Activated naive CD4-positive, alpha-beta T cell treated with anti-CD3 and anti-CD28 coated beads, Interleukin-2, amount 50 U/mL, for 24 hours (primary cell): ENCODE measurements around the gene KIRREL3.

Source experiments
- H3K27ac Mint-ChIP-seq: one replicate; pipeline ENCODE4 v1.8.0; 2021; ENCODE audit warnings: mild to moderate bottlenecking, mixed read lengths
- H3K27me3 Mint-ChIP-seq: one replicate; pipeline ENCODE4 v1.8.0; 2021; ENCODE audit warnings: mixed read lengths
- H3K36me3 Mint-ChIP-seq: one replicate; pipeline ENCODE4 v1.8.0; 2021; ENCODE audit warnings: mixed read lengths
- H3K4me1 Mint-ChIP-seq: one replicate; pipeline ENCODE4 v1.8.0; 2021; ENCODE audit warnings: mixed read lengths
- H3K4me3 Mint-ChIP-seq: one replicate; pipeline ENCODE4 v1.8.0; 2021; ENCODE audit warnings: mild to moderate bottlenecking, mixed read lengths
- H3K9me3 Mint-ChIP-seq: one replicate; pipeline ENCODE4 v1.8.0; 2021; ENCODE audit warnings: mixed read lengths

The KIRREL3 gene

DNA sequence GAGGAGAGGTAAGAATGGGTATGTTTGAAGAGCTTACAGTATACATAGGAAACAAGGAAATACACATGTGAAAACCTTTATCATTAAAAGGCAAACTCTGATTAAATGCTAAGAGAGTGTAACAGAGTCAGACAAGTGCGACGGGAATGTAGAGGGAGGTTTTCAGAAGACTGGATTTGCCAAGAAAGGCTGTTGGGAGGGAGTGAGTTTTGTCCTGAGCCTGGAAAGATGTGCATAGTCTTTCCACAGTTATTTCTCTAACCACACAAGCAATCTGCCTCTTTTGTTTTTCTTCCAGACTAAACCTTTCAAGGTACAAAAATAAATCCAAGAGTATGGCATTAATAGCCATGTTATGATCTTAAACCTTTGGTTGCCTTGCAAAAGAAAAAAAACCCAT is 170.9 kb downstream of the KIRREL3 start:
- Mint-ChIP-seq H3K9me3 (no peaks in the 10 kb centered on the region), H3K4me1 (no peaks in the 10 kb centered on the region), H3K4me3 (no peak overlapping the region), H3K27me3 (peaks cover 2% of the 10 kb centered on the region), H3K36me3 (no peaks in the 10 kb centered on the region), H3K27ac (no peak overlapping the region)

DNA sequence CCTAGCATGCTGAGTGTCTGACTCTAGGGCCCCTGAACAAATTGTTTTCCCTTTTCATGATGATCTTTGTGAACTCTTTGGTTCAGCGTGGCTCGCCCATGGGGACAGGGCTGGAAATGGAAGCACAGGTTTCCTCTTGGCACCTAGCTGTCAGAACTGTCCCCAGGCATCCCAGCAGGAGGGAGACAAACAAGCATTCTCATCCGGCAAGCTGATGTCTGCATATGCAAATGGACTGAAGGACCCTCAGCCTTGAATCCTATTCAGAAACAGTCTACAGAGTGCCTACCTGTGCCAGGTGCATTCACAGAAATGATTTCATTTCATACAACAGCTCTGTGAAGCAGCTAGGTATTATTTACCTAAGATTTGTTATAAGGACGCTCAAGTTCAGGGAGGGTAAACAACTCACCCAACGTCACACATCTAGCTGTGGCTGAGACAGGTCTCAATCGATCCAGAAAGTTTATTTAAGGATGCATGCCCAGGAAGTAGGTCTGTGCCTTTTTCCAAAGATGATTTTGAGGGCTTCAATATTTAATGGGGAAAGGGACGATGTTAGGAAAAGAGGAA is 176.4 kb downstream of the KIRREL3 start:
- H3K4me1 Mint-ChIP-seq, result no peaks in the 10 kb centered on the region
- no peaks in the 10 kb centered on the region for H3K36me3 Mint-ChIP-seq
- H3K27ac Mint-ChIP-seq, result no peak overlapping the region
- H3K9me3 Mint-ChIP-seq, result no peaks in the 10 kb centered on the region
- peaks cover 6% of the 10 kb centered on the region for H3K27me3 Mint-ChIP-seq
- no peak overlapping the region for H3K4me3 Mint-ChIP-seq

DNA sequence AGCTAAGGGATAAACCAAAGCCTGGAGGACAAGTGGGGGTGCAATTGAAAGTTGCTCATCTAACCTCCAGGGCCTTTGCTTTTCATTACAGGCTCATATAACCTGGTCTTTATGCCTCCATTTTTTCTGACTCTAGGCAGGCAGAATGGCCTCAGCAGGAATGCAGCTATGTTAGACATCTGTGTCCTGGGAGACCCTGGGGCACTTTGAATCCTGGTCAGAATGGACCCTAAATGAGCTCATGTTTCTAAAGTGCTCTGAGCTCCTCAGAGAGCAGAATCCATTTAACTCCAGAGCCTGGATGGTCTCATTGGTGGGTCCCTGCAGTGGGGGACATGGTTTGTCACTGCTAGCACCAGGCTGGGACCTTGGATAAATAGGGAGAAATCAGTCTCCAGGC is 177.3 kb downstream of the KIRREL3 start:
- H3K27ac Mint-ChIP-seq, result no peak overlapping the region
- no peaks in the 10 kb centered on the region for H3K4me1 Mint-ChIP-seq
- H3K27me3 Mint-ChIP-seq, result peaks cover 6% of the 10 kb centered on the region
- H3K36me3 Mint-ChIP-seq, result no peaks in the 10 kb centered on the region
- H3K9me3 Mint-ChIP-seq, result no peaks in the 10 kb centered on the region
- H3K4me3 Mint-ChIP-seq, result no peak overlapping the region

DNA sequence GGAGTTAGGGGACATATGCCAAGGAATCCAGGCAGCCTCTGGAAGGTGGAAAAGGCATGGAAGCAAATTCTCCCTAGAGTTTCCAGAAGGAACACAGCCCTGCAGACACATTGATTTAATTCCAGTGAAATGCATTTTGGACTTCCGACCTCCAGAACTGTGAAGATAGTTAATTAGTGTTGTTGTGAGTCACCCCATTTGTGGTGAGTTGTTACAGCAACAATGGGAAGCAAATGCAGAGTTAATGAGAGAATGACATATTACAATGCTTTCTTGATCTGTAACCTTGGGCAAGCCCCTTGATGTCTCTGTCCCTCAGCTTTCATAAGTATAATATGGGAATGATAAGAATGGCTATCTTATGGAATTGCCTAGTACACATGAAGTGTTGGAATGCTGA is 178.7 kb downstream of the KIRREL3 start:
- Mint-ChIP-seq H3K9me3 (no peaks in the 10 kb centered on the region), H3K4me3 (no peak overlapping the region), H3K4me1 (no peaks in the 10 kb centered on the region), H3K36me3 (no peaks in the 10 kb centered on the region), H3K27ac (no peak overlapping the region), H3K27me3 (peaks cover 6% of the 10 kb centered on the region)

GRCh38 chr11:126819194-126819593 is 181.4 kb downstream of the KIRREL3 start:
- no peaks in the 10 kb centered on the region for H3K4me1 Mint-ChIP-seq
- no peaks in the 10 kb centered on the region for H3K9me3 Mint-ChIP-seq
- peaks cover 8% of the 10 kb centered on the region for H3K27me3 Mint-ChIP-seq
- no peak overlapping the region for H3K27ac Mint-ChIP-seq
- no peaks in the 10 kb centered on the region for H3K36me3 Mint-ChIP-seq
- no peak overlapping the region for H3K4me3 Mint-ChIP-seq

- Mint-ChIP-seq H3K36me3 (no peaks in the 10 kb centered on the region), H3K9me3 (no peaks in the 10 kb centered on the region), H3K27ac (no peak overlapping the region), H3K4me3 (no peak overlapping the region), H3K27me3 (peaks cover 8% of the 10 kb centered on the region), H3K4me1 (no peaks in the 10 kb centered on the region)
Measured at GRCh38 chr11:126817523-126818450, 182.8 kb downstream of the KIRREL3 start.

DNA sequence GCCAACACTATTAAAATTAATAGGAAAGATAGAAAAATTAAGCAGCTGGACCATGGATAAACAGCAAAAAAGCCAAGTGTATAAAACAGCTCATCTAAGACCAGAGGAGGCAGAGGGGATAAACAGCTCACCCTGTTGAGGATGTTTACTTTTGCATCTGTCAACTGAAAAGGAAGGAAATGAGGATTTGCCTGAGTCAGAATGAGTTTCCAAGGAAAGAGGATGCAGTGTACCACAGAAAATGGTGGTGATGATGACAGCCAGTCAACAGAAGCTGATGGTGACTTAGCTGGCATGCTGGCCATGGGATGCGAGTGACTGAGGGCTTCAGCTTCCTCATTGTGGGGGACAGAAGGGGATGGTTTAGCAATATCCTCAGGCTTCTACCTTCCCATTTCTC is 183.5 kb downstream of the KIRREL3 start:
- Mint-ChIP-seq H3K36me3 (no peaks in the 10 kb centered on the region), H3K4me3 (no peak overlapping the region), H3K27ac (no peak overlapping the region), H3K4me1 (no peaks in the 10 kb centered on the region), H3K27me3 (peaks cover 8% of the 10 kb centered on the region), H3K9me3 (no peaks in the 10 kb centered on the region)

GRCh38 chr11:126816645-126817044 is 183.9 kb downstream of the KIRREL3 start:
- Mint-ChIP-seq H3K4me1 (no peaks in the 10 kb centered on the region), H3K27me3 (peaks cover 8% of the 10 kb centered on the region), H3K27ac (no peak overlapping the region), H3K36me3 (no peaks in the 10 kb centered on the region), H3K4me3 (no peak overlapping the region), H3K9me3 (no peaks in the 10 kb centered on the region)

DNA sequence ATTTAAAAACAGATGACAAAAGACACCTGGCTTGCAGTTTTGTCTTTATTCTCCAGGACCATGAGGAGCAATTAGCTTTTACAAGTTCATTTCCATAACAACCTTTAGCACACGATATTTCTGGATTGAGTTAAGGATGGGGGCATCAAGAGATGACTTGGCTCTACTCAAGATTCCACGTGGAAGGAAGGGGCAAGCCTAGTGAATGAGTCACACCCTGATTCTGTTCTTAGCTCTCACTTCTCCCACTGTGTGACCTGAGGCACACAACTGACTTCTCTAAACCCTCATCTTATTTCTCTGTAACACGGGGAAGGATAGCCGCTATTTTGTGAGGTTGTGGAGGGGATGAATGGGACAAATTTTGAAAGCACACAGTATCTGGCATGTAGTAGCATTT is 185.5 kb downstream of the KIRREL3 start:
- Mint-ChIP-seq H3K4me3 (no peak overlapping the region), H3K36me3 (no peaks in the 10 kb centered on the region), H3K9me3 (no peaks in the 10 kb centered on the region), H3K27me3 (peaks cover 4% of the 10 kb centered on the region), H3K4me1 (no peaks in the 10 kb centered on the region), H3K27ac (no peak overlapping the region)

DNA sequence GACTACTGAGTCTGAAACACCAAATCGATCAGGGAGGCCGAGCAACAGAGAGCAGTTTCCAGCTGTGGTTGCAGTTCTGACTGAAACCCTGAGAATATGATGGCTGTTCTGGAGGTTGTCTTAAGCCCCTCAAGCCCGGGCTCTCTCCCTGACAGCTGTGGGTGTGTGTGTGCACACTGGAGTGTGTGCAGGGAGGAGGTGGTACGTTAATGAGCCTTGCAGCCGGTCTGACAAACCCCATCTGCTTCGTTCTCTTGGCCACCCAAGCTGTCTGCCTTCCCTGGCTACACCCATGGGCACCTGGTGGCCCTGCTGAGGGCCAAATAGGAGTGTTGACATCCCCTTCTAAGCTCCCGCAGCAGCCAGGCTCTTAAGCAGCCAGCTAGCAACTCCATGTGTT is 189.8 kb downstream of the KIRREL3 start:
- no peaks in the 10 kb centered on the region for H3K36me3 Mint-ChIP-seq

DNA sequence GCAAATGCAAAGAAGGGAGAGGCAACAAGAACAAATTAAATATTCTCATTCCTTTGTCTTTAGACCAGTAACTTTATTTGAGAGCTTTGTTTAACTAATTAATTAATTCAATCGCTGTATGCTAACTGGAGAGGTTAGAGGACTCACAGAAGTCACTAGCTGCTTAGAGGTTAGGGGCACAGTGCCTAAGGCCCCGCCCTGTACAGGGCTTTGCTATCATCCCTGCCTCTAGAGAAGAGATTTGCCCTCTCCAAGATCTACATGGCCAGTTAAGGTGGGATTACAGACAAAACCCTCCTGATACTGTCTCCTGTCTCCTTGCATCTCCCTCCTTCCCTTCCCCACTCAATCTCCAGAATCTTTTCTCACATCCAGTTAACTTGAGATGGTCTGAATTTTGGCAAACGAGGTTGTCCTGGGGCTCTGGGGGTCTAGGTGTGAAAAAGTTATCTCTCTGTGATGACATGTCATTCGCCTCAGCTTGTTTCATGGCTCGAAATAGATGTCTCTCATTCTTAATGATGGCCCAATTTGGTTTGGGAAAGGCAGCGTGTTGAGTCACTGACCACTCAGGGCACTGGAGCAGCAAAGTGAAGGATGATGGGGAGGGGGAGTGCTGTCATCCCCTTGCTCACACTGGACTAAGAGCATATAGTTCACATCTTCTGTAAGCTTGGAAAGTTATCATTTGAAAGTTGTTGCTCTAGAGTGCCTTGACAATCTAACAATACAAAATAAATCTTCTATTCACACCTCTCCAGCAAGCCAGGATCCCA is 190.9 kb downstream of the KIRREL3 start:
- no peaks in the 10 kb centered on the region for H3K36me3 Mint-ChIP-seq
- H3K27me3 Mint-ChIP-seq, result peaks cover 8% of the 10 kb centered on the region
- no peak overlapping the region for H3K4me3 Mint-ChIP-seq
- H3K27ac Mint-ChIP-seq, result no peak overlapping the region
- no peaks in the 10 kb centered on the region for H3K9me3 Mint-ChIP-seq
- no peaks in the 10 kb centered on the region for H3K4me1 Mint-ChIP-seq

More for the DNA sequence above, 189.8 kb downstream of the KIRREL3 start:
- Mint-ChIP-seq H3K27me3 (peaks cover 7% of the 10 kb centered on the region), H3K4me3 (no peak overlapping the region), H3K4me1 (no peaks in the 10 kb centered on the region), H3K9me3 (no peaks in the 10 kb centered on the region), H3K27ac (no peak overlapping the region)

GRCh38 chr11:126808836-126809235 is 191.7 kb downstream of the KIRREL3 start:
- H3K4me3 Mint-ChIP-seq, result no peak overlapping the region
- peaks cover 8% of the 10 kb centered on the region for H3K27me3 Mint-ChIP-seq
- H3K36me3 Mint-ChIP-seq, result no peaks in the 10 kb centered on the region
- no peaks in the 10 kb centered on the region for H3K9me3 Mint-ChIP-seq
- no peak overlapping the region for H3K27ac Mint-ChIP-seq
- no peaks in the 10 kb centered on the region for H3K4me1 Mint-ChIP-seq

DNA sequence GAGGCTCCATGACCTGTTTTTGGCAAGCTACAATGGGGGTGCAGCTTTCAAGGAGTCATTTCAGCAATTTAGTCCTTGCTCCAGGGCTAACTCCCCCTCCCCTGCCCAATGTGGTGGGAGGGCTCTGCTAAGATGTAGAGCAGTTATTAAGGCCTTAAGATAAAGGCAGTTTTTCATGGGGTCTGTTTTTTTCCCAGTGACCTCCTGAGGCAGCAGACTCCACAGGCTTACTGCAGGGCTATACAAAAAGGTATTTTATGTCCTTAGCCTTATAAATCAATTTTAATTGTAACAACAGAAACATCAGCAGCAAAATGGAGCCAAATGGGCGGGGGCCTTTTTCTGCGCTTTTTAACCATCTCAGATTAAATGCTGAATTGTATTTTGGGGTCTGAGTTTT is 192.3 kb downstream of the KIRREL3 start:
- H3K9me3 Mint-ChIP-seq, result no peaks in the 10 kb centered on the region
- H3K27me3 Mint-ChIP-seq, result peaks cover 8% of the 10 kb centered on the region
- no peaks in the 10 kb centered on the region for H3K36me3 Mint-ChIP-seq
- H3K4me3 Mint-ChIP-seq, result no peak overlapping the region
- no peaks in the 10 kb centered on the region for H3K4me1 Mint-ChIP-seq
- no peak overlapping the region for H3K27ac Mint-ChIP-seq

DNA sequence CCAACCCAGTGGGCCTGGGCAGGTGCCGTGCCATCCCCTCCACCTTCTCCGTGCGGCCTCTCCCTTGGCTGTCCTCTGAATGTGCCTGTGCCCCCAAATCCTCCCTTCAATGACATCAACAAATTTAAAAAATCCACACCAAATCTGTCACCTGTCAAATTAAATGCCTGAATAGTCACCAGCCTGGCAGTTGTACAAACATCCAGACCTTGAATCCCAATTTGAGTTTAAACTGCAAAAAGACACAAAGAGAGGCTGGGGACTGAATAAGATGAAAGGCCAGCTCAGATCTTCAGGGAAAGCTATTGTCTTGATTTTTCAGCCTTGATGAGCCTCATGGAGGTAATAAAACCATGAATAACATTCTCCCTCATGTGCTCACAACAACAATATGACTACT is 194.7 kb downstream of the KIRREL3 start:
- Mint-ChIP-seq H3K36me3 (no peaks in the 10 kb centered on the region), H3K27me3 (peaks cover 8% of the 10 kb centered on the region), H3K4me1 (no peaks in the 10 kb centered on the region), H3K9me3 (no peaks in the 10 kb centered on the region), H3K4me3 (no peak overlapping the region), H3K27ac (no peak overlapping the region)

- H3K36me3 Mint-ChIP-seq, result no peaks in the 10 kb centered on the region
- H3K9me3 Mint-ChIP-seq, result no peaks in the 10 kb centered on the region
- no peak overlapping the region for H3K27ac Mint-ChIP-seq
- no peaks in the 10 kb centered on the region for H3K4me1 Mint-ChIP-seq
- peaks cover 8% of the 10 kb centered on the region for H3K27me3 Mint-ChIP-seq
- H3K4me3 Mint-ChIP-seq, result no peak overlapping the region
Measured at GRCh38 chr11:126804363-126804762, 196.2 kb downstream of the KIRREL3 start.

- Mint-ChIP-seq H3K27ac (no peak overlapping the region), H3K4me1 (no peaks in the 10 kb centered on the region), H3K36me3 (no peaks in the 10 kb centered on the region), H3K27me3 (no peaks in the 10 kb centered on the region), H3K9me3 (no peaks in the 10 kb centered on the region), H3K4me3 (no peak overlapping the region)
Measured at GRCh38 chr11:126800009-126800408, 200.6 kb downstream of the KIRREL3 start.
